Loucy (cell line): ENCODE results near the gene AQP12B.

Source experiments
- H2AFZ ChIP-seq: fragments of 200-600 bp; sonication (generic); 2 replicates; pipeline ENCODE4 v1.6.0; 2016; ENCODE audit warnings: antibody characterized with exemption, mild to moderate bottlenecking, low read length, moderate library complexity
- H3F3A ChIP-seq: fragments of 200-600 bp; 2 replicates; pipeline ENCODE4 v1.6.0; 2016; ENCODE audit warnings: antibody characterized with exemption, low read depth, mild to moderate bottlenecking
- H3K27me3 ChIP-seq: fragments of 200-600 bp; sonication (generic); 2 replicates; pipeline ENCODE4 v1.6.1; 2014; ENCODE audit warnings: low read length, mild to moderate bottlenecking; ENCODE audit not compliant: insufficient read depth, poor library complexity, severe bottlenecking
- H3K36me3 ChIP-seq: fragments of 200-600 bp; sonication (generic); 2 replicates; pipeline ENCODE4 v1.6.1; 2016; ENCODE audit warnings: low read length; ENCODE audit not compliant: insufficient read depth
- H3K4me1 ChIP-seq: fragments of 200-600 bp; sonication (generic); 2 replicates; pipeline ENCODE4 v1.5.1; 2014; ENCODE audit warnings: low read length, mild to moderate bottlenecking; ENCODE audit not compliant: insufficient read depth, poor library complexity, severe bottlenecking
- H3K4me2 ChIP-seq: fragments of 200-600 bp; sonication (generic); 2 replicates; pipeline ENCODE4 v1.6.0; 2014; ENCODE audit warnings: antibody characterized with exemption, low read length, low read depth, mild to moderate bottlenecking; ENCODE audit not compliant: poor library complexity, severe bottlenecking
- H3K4me3 ChIP-seq: fragments of 200-600 bp; sonication (generic); 2 replicates; pipeline ENCODE4 v1.5.1; 2014; ENCODE audit warnings: low read length, mild to moderate bottlenecking, mixed read lengths; ENCODE audit not compliant: poor library complexity, severe bottlenecking
- H3K79me2 ChIP-seq: fragments of 200-600 bp; sonication (generic); 2 replicates; pipeline ENCODE4 v1.6.1; 2014; ENCODE audit warnings: low read length; ENCODE audit not compliant: insufficient read depth
- H3K9ac ChIP-seq: fragments of 200-600 bp; sonication (generic); 2 replicates; pipeline ENCODE4 v1.6.0; 2014; ENCODE audit warnings: mild to moderate bottlenecking, low read depth, low read length, moderate library complexity; ENCODE audit not compliant: poor library complexity, severe bottlenecking
- H3K9me2 ChIP-seq: fragments of 200-600 bp; sonication (generic); replicated peaks from 2 replicates; pipeline ENCODE4 v1.6.1; 2016; ENCODE audit warnings: low read depth, low read length, mixed read lengths
- H3K9me3 ChIP-seq: fragments of 200-600 bp; sonication (generic); 2 replicates; pipeline ENCODE4 v1.6.1; 2014; ENCODE audit warnings: mild to moderate bottlenecking, antibody characterized with exemption, low read length, low read depth; ENCODE audit not compliant: insufficient read depth
- H4K20me1 ChIP-seq: fragments of 200-600 bp; sonication (generic); 2 replicates; pipeline ENCODE4 v1.6.0; 2014; ENCODE audit warnings: antibody characterized with exemption, low read length, mild to moderate bottlenecking; ENCODE audit not compliant: insufficient read depth, poor library complexity, severe bottlenecking
- EZH2phosphoT487 ChIP-seq: fragments of 200-600 bp; IDR thresholded peaks from 2 replicates; pipeline ENCODE4 v1.6.1; 2018; ENCODE audit warnings: antibody characterized with exemption, mild to moderate bottlenecking, moderate library complexity, borderline replicate concordance
- TF ChIP-seq, protein P1 (sequence below): fragments of 200-600 bp; sonication (generic); conservative IDR thresholded peaks from 2 replicates; pipeline ENCODE4 v1.5.1; 2014; ENCODE audit warnings: mild to moderate bottlenecking, antibody characterized with exemption, low read length

Gene AQP12B

DNA sequence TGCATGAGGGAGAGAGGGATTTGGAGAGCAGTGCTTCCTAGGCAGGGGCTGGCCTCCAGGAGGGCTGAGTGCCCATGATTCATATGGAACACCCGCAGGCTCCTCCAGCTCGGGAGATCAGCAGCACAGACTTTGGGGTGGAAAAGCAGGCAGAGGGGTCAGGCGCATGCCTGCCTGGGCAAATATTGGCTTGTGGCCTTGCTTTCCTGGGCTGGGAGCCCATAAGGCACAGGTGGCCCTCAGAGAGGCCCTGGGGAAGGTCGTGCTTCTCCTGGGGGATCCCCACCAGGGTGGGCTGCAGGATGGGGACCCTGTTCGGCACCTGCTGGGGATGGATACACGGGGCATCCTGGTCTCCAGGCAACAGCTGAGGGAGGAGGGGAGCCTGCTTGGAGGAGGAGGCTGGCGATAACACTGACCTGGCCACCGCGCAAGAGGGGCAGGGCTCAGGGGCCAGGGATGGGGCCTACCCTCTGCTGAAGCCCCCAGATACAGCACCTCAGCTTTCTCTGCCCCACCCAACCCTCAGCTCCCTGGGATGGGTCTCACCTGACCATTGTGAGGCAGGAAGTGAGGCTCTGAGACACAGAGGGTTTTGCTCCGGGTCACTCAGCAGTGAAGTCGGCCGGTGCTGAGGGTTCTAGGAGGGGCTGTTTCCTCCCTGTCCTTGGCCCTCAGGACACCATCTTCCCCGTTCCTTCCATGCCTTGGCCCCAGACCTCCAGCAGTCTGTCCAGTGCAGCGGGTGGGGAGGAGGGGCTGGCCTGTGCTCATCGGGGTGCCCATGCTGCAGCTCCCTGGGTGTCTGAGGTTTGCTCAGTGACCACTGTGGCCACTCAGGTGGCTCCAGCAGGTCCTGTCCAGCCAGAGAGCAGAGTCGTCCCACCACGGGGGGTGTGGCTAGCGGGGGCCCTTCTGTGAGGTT lies 21.0 kb upstream of the AQP12B start:
- Histone ChIP-seq H4K20me1 (no peaks in the 10 kb centered on the region), H3K4me2 (no peak overlapping the region), H3K9ac (no peak overlapping the region), H3K4me1 (no peaks in the 10 kb centered on the region), H3K4me3 (no peak overlapping the region), H3K27me3 (no peaks in the 10 kb centered on the region), H3K36me3 (no peaks in the 10 kb centered on the region), H3K9me3 (no peaks in the 10 kb centered on the region), H3K9me2 (no peaks in the 10 kb centered on the region), H2AFZ (no peak overlapping the region), H3K79me2 (no peaks in the 10 kb centered on the region), H3F3A (no peaks in the 10 kb centered on the region)
- TF ChIP-seq, protein P1, sequence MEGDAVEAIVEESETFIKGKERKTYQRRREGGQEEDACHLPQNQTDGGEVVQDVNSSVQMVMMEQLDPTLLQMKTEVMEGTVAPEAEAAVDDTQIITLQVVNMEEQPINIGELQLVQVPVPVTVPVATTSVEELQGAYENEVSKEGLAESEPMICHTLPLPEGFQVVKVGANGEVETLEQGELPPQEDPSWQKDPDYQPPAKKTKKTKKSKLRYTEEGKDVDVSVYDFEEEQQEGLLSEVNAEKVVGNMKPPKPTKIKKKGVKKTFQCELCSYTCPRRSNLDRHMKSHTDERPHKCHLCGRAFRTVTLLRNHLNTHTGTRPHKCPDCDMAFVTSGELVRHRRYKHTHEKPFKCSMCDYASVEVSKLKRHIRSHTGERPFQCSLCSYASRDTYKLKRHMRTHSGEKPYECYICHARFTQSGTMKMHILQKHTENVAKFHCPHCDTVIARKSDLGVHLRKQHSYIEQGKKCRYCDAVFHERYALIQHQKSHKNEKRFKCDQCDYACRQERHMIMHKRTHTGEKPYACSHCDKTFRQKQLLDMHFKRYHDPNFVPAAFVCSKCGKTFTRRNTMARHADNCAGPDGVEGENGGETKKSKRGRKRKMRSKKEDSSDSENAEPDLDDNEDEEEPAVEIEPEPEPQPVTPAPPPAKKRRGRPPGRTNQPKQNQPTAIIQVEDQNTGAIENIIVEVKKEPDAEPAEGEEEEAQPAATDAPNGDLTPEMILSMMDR, result no peak
- no peak for TF ChIP-seq EZH2phosphoT487

DNA sequence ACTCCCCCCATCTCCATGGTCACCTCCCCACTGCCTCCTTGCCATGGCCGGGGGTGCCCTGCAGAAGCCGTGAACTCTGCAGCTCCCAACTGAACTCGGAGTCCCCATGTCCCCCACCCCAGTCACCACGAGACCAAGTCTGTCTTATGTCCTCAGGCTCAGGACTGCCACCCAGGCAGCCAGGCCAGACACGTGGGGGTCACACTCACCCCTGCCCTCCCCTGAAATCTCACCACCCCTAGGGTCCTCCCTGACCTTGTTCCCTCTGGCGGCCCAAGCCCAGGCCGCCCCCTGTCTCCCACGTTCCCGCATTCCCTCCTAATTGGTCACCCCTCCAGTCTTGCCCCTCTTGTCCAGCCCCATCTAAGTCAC lies 19.9 kb upstream of the AQP12B start:
- H3K79me2 ChIP-seq, result no peaks in the 10 kb centered on the region
- no peak overlapping the region for H3K4me2 ChIP-seq
- no peak for TF ChIP-seq EZH2phosphoT487
- TF ChIP-seq, protein P1, result no peak
- no peaks in the 10 kb centered on the region for H3K9me3 ChIP-seq
- H3K4me1 ChIP-seq, result no peaks in the 10 kb centered on the region
- H4K20me1 ChIP-seq, result no peaks in the 10 kb centered on the region
- H3K9me2 ChIP-seq, result no peaks in the 10 kb centered on the region
- no peak overlapping the region for H3K9ac ChIP-seq
- H3F3A ChIP-seq, result no peaks in the 10 kb centered on the region
- H3K36me3 ChIP-seq, result no peaks in the 10 kb centered on the region
- no peak overlapping the region for H2AFZ ChIP-seq
- H3K27me3 ChIP-seq, result no peaks in the 10 kb centered on the region
- H3K4me3 ChIP-seq, result no peak overlapping the region

- H3F3A ChIP-seq, result no peaks in the 10 kb centered on the region
- no peaks in the 10 kb centered on the region for H3K79me2 ChIP-seq
- no peak overlapping the region for H3K9ac ChIP-seq
- no peak overlapping the region for H3K4me3 ChIP-seq
- no peaks in the 10 kb centered on the region for H3K4me1 ChIP-seq
- no peak overlapping the region for H3K4me2 ChIP-seq
- no peak overlapping the region for H2AFZ ChIP-seq
- H3K9me3 ChIP-seq, result no peaks in the 10 kb centered on the region
- H3K27me3 ChIP-seq, result no peaks in the 10 kb centered on the region
- TF ChIP-seq, protein P1, result no peak
- TF ChIP-seq EZH2phosphoT487, result no peak
- no peaks in the 10 kb centered on the region for H3K9me2 ChIP-seq
- no peaks in the 10 kb centered on the region for H3K36me3 ChIP-seq
- H4K20me1 ChIP-seq, result no peaks in the 10 kb centered on the region
These were observed 19.3 kb upstream of the AQP12B start for GRCh38 chr2:240701736-240702639.
